K562 treated with DMSO at 1 percent for 24 hours (cell line): ENCODE results near the gene GPALPP1. TPM values are rescaled to one million over a fixed set of nuclear protein-coding genes. Genes with fewer than 3 reads are reported as not detected.

ENCODE experiments used
- total RNA-seq: library from RNA; unstranded; fragments of 300-600 nt; gene quantifications from 2 replicates; pipeline ENCODE4 v1.2.3, GENCODE V29; 2022; ENCODE audit warnings: low read depth; ENCODE audit not compliant: insufficient read depth

The GPALPP1 gene, protein sequence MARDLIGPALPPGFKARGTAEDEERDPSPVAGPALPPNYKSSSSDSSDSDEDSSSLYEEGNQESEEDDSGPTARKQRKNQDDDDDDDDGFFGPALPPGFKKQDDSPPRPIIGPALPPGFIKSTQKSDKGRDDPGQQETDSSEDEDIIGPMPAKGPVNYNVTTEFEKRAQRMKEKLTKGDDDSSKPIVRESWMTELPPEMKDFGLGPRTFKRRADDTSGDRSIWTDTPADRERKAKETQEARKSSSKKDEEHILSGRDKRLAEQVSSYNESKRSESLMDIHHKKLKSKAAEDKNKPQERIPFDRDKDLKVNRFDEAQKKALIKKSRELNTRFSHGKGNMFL
- total RNA-seq, result 10.1 and 11.4 TPM in 2 replicates

DNA sequence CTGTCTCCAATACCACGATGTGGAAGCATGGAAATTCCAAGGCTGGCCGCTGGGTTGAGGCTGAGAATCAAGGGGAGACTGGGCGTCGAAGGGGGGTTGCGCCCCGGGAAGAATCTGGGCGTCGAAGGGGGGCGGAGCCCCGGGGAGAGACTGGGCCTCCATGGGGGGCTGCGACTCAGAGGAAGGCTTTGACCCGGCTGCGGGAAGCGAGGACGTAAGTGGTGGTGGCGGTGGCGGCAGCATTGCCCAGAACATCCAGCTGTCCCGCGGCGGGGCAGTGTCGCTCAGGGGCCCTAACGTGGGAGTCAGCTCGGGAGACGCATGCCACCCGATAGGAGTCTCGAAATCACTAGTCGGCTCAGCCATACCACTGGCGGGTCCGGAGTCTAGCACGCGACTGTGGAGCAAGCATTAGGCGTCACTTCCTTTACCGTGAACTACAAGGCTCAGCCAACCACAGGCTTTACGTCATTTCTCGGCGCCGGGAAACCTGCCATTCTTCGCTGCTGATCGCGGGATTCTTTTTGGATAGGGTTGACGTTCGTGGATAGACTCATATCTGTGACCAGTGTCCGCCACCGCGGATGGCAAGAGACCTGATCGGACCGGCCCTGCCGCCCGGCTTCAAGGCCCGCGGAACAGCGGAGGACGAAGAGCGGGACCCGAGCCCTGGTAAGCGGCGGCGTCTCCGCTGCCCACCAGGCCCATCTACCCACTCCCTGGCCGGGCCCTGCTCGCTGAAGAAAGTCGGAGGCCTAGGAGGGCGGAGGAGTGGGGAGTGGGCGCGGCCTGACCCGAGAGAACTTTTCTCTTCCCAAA, at the start of gene GPALPP1, which contains the start of gene NUFIP1:
GPALPP1 (plus strand) TSS at position 468 of the 819 bp plus-strand sequence; CDS start at position 585, 117 bp downstream.
NUFIP1 (minus strand) TSS at position 401 of the 819 bp plus-strand sequence; CDS start at position 366, 35 bp downstream.

Other genes with a start within 250 kb of the GPALPP1 start
- 1.7 and 2.2 TPM in 2 replicates for gene NUFIP1, start 67 bp upstream of the GPALPP1 start, total RNA-seq
- 9.5 and 12.1 TPM in 2 replicates for gene GTF2F2, start 131.0 kb downstream of the GPALPP1 start, total RNA-seq
- gene KCTD4, start 211.5 kb downstream of the GPALPP1 start, total RNA-seq, result not detected in 2 replicates